A549 treated with CpdA at 1 μM for 4 hours (cell line): ENCODE data around the gene FCRL2. TPM values are rescaled to one million over a fixed set of nuclear protein-coding genes. Genes with fewer than 3 reads are reported as not detected.

ENCODE experiments used
- total RNA-seq: library from RNA; stranded (reverse); fragments of 200-300 nt; extraction: Qiagen RNA extraction; gene quantifications from 5 replicates; pipeline ENCODE4 v1.2.3, GENCODE V29; 2022; ENCODE audit warnings: low read depth

Gene FCRL2
- not detected in 5 replicates for total RNA-seq

GRCh38 chr1:157776971-157777391, at the start of gene FCRL2:
Gene FCRL2 (minus strand): TSS chr1:157777132. CDS start chr1:157777073, 59 bp downstream.

GRCh38 chr1:157819896-157820295, 43.0 kb upstream of the FCRL2 start, which contains the start of gene FCRL1:
Gene FCRL1 (minus strand): TSS chr1:157820120. CDS start chr1:157820037, 83 bp downstream.

GRCh38 chr1:157700732-157701131, 76.2 kb downstream of the FCRL2 start, which contains the start of gene FCRL3:
Gene FCRL3 (minus strand): TSS chr1:157700769. CDS start chr1:157700489, 280 bp downstream.

Other genes with a start within 250 kb of the FCRL2 start
- gene FCRL5, start 224.6 kb downstream of the FCRL2 start, total RNA-seq, result not detected in 5 replicates
- gene FCRL4, start 179.0 kb downstream of the FCRL2 start, total RNA-seq, result not detected in 5 replicates
- gene FCRL3, start 76.4 kb downstream of the FCRL2 start, total RNA-seq, result not detected in 5 replicates
- gene FCRL1, start 43.0 kb upstream of the FCRL2 start, total RNA-seq, result not detected in 5 replicates
- not detected in 5 replicates for gene CD5L, start 64.7 kb upstream of the FCRL2 start, total RNA-seq
- gene KIRREL1, start 216.5 kb upstream of the FCRL2 start, total RNA-seq, result 29.3 to 41.0 TPM (median 38.6 TPM) in 5 replicates